ENCODE data around the gene RBKS. TPM values are rescaled to one million over a fixed set of nuclear protein-coding genes. Genes with fewer than 3 reads are reported as not detected.

Gene RBKS
- total and polyA plus RNA-seq, 2 donors (not counting 1 experiment from before 2014, with no cell fraction given), result 1.3 to 2.6 TPM

GRCh38 chr2:27901234-27901633 lies 11.0 kb upstream of the RBKS start:
- Histone ChIP-seq H3K79me2 (ENCODE audit: control insufficient read depth, insufficient read depth, low read length) (no peaks in the 10 kb centered on the region), H3K4me2 (ENCODE audit: extremely low read depth, insufficient read depth, low read length) (no peak overlapping the region), H3K9me3 (ENCODE audit: control insufficient read depth, insufficient read depth, low read depth, low read length) (no peaks in the 10 kb centered on the region), H3K27me3 (ENCODE audit: control insufficient read depth, insufficient read depth, low read length) (no peaks in the 10 kb centered on the region), H3K4me3 (replicated peaks in 1 of 4; ENCODE audit: control extremely low read depth in 1 of 4, insufficient read depth in 1 of 4, low read depth in 3 of 4, low read length in 4 of 4) (no peak overlapping the region), H3K9ac (ENCODE audit: insufficient read depth, low read length) (no peak overlapping the region), H3K36me3 (ENCODE audit: control insufficient read depth, insufficient read depth, low read length) (peaks cover 6% of the 10 kb centered on the region), H4K20me1 (ENCODE audit: control insufficient read depth, extremely low read depth, insufficient read depth, low read length) (no peaks in the 10 kb centered on the region), H3K4me1 (ENCODE audit: control insufficient read depth, extremely low read depth, insufficient read depth, low read length) (peaks cover 3% of the 10 kb centered on the region), H3K27ac (ENCODE audit: insufficient read depth, low read length) (no peak overlapping the region), H2AFZ (ENCODE audit: low read length) (no peak overlapping the region)
- no peak for TF ChIP-seq EZH2 (IDR thresholded peaks at IDR 0.05; ENCODE audit: low read length, missing control alignments)
- no peak for TF ChIP-seq CTCF (conservative IDR thresholded peaks at IDR 0.05 in 1 of 2, IDR thresholded peaks at IDR 0.05 in 1 of 2; ENCODE audit: low read depth in 1 of 2, low read length in 2 of 2)
- peak in 1 of 2 donors; percentile 55 for DNase-seq (ENCODE audit: low read depth in 2 of 2)

GRCh38 chr2:27897717-27898116 lies 7.5 kb upstream of the RBKS start:
- no peak overlapping the region for H2AFZ ChIP-seq (ENCODE audit: low read length)
- no peaks in the 10 kb centered on the region for H4K20me1 ChIP-seq (ENCODE audit: control insufficient read depth, extremely low read depth, insufficient read depth, low read length)
- no peaks in the 10 kb centered on the region for H3K27me3 ChIP-seq (ENCODE audit: control insufficient read depth, insufficient read depth, low read length)
- no peak overlapping the region for H3K27ac ChIP-seq (ENCODE audit: insufficient read depth, low read length)
- H3K4me1 ChIP-seq (ENCODE audit: control insufficient read depth, extremely low read depth, insufficient read depth, low read length), result peaks cover 3% of the 10 kb centered on the region
- DNase-seq (ENCODE audit: low read depth in 2 of 2), result no peak
- TF ChIP-seq EZH2 (IDR thresholded peaks at IDR 0.05; ENCODE audit: low read length, missing control alignments) (no peak), CTCF (conservative IDR thresholded peaks at IDR 0.05 in 1 of 2, IDR thresholded peaks at IDR 0.05 in 1 of 2; ENCODE audit: low read depth in 1 of 2, low read length in 2 of 2) (no peak)
- H3K36me3 ChIP-seq (ENCODE audit: control insufficient read depth, insufficient read depth, low read length), result peaks cover 6% of the 10 kb centered on the region
- no peaks in the 10 kb centered on the region for H3K9me3 ChIP-seq (ENCODE audit: control insufficient read depth, insufficient read depth, low read depth, low read length)
- H3K79me2 ChIP-seq (ENCODE audit: control insufficient read depth, insufficient read depth, low read length), result no peaks in the 10 kb centered on the region
- no peak overlapping the region for H3K4me3 ChIP-seq (replicated peaks in 1 of 4; ENCODE audit: control extremely low read depth in 1 of 4, insufficient read depth in 1 of 4, low read depth in 3 of 4, low read length in 4 of 4)
- H3K9ac ChIP-seq (ENCODE audit: insufficient read depth, low read length), result no peak overlapping the region
- H3K4me2 ChIP-seq (ENCODE audit: extremely low read depth, insufficient read depth, low read length), result no peak overlapping the region

GRCh38 chr2:27893006-27893405 lies 2.8 kb upstream of the RBKS start:
- no peaks in the 10 kb centered on the region for H3K9me3 ChIP-seq (ENCODE audit: control insufficient read depth, insufficient read depth, low read depth, low read length)
- DNase-seq (ENCODE audit: low read depth in 2 of 2), result no peak
- no peak overlapping the region for H2AFZ ChIP-seq (ENCODE audit: low read length)
- H3K9ac ChIP-seq (ENCODE audit: insufficient read depth, low read length), result no peak overlapping the region
- no peaks in the 10 kb centered on the region for H3K27me3 ChIP-seq (ENCODE audit: control insufficient read depth, insufficient read depth, low read length)
- H4K20me1 ChIP-seq (ENCODE audit: control insufficient read depth, extremely low read depth, insufficient read depth, low read length), result no peaks in the 10 kb centered on the region
- peaks cover 6% of the 10 kb centered on the region for H3K36me3 ChIP-seq (ENCODE audit: control insufficient read depth, insufficient read depth, low read length)
- no peak overlapping the region for H3K4me3 ChIP-seq (replicated peaks in 1 of 4; ENCODE audit: control extremely low read depth in 1 of 4, insufficient read depth in 1 of 4, low read depth in 3 of 4, low read length in 4 of 4)
- TF ChIP-seq EZH2 (IDR thresholded peaks at IDR 0.05; ENCODE audit: low read length, missing control alignments), result no peak
- no peak for TF ChIP-seq CTCF (conservative IDR thresholded peaks at IDR 0.05 in 1 of 2, IDR thresholded peaks at IDR 0.05 in 1 of 2; ENCODE audit: low read depth in 1 of 2, low read length in 2 of 2)
- no peak overlapping the region for H3K27ac ChIP-seq (ENCODE audit: insufficient read depth, low read length)
- H3K79me2 ChIP-seq (ENCODE audit: control insufficient read depth, insufficient read depth, low read length), result peaks cover 6% of the 10 kb centered on the region
- H3K4me1 ChIP-seq (ENCODE audit: control insufficient read depth, extremely low read depth, insufficient read depth, low read length), result peaks cover 9% of the 10 kb centered on the region
- H3K4me2 ChIP-seq (ENCODE audit: extremely low read depth, insufficient read depth, low read length), result no peak overlapping the region
